DMS53 (cell line): ENCODE measurements around the gene ATE1.
"Not testable (repeated sequence)": the region's sequence is repeated elsewhere in the genome, so short reads cannot be mapped to it uniquely, and the experiment has no call there.

ENCODE experiments used
- DNase-seq: peaks from one replicate; lab custom pipeline; 2025; lab: John Stamatoyannopoulos, UW

ATE1 gene

GRCh38 chr10:121927841-121928527 is at the start of gene ATE1:
Gene ATE1 (minus strand): TSS chr10:121928031. CDS start chr10:121927949, 82 bp downstream.
- DNase-seq, result peak; percentile 97

GRCh38 chr10:121976607-121977006 is 48.8 kb upstream of the ATE1 start:
- no peak for DNase-seq

GRCh38 chr10:121975295-121976086 is 47.7 kb upstream of the ATE1 start:
- DNase-seq, result peak; percentile 83

GRCh38 chr10:121974535-121975294 is 46.9 kb upstream of the ATE1 start, which contains the start of gene NSMCE4A:
Gene NSMCE4A (minus strand): TSS chr10:121975217. CDS start chr10:121975165, 52 bp downstream.
- peak; percentile 91 for DNase-seq

- DNase-seq, result no peak
Observed at GRCh38 chr10:121974019-121974534, 46.2 kb upstream of the ATE1 start.

- DNase-seq, result not testable (repeated sequence)
Observed at GRCh38 chr10:121969086-121969485, 41.3 kb upstream of the ATE1 start.

GRCh38 chr10:121965996-121966395 is 38.2 kb upstream of the ATE1 start:
- DNase-seq, result no peak

- DNase-seq, result no peak
Observed at GRCh38 chr10:121961456-121961855, 33.6 kb upstream of the ATE1 start.

- DNase-seq, result no peak
Observed at GRCh38 chr10:121959671-121960070, 31.8 kb upstream of the ATE1 start.

- no peak for DNase-seq
Observed at GRCh38 chr10:121956111-121957061, 28.6 kb upstream of the ATE1 start.

- DNase-seq, result no peak
Observed at GRCh38 chr10:121952226-121952625, 24.4 kb upstream of the ATE1 start.

- no peak for DNase-seq
Observed at GRCh38 chr10:121949451-121949850, 21.6 kb upstream of the ATE1 start.

GRCh38 chr10:121949049-121949448 is 21.2 kb upstream of the ATE1 start:
- no peak for DNase-seq

- DNase-seq, result peak; percentile 9
Observed at GRCh38 chr10:121947343-121948330, 19.8 kb upstream of the ATE1 start.

- DNase-seq, result peak; percentile 13
Observed at GRCh38 chr10:121942749-121943416, 15.1 kb upstream of the ATE1 start.

GRCh38 chr10:121941532-121941931 is 13.7 kb upstream of the ATE1 start:
- no peak for DNase-seq

- DNase-seq, result no peak
Observed at GRCh38 chr10:121936295-121936694, 8.5 kb upstream of the ATE1 start.

- peak; percentile 66 for DNase-seq
Observed at GRCh38 chr10:121935702-121936101, 7.9 kb upstream of the ATE1 start.
